ENCODE measurements around the gene MARCHF9.
"Not testable (repeated sequence)": the region's sequence is repeated elsewhere in the genome, so short reads cannot be mapped to it uniquely, and the experiment has no call there.

MARCHF9 gene

DNA sequence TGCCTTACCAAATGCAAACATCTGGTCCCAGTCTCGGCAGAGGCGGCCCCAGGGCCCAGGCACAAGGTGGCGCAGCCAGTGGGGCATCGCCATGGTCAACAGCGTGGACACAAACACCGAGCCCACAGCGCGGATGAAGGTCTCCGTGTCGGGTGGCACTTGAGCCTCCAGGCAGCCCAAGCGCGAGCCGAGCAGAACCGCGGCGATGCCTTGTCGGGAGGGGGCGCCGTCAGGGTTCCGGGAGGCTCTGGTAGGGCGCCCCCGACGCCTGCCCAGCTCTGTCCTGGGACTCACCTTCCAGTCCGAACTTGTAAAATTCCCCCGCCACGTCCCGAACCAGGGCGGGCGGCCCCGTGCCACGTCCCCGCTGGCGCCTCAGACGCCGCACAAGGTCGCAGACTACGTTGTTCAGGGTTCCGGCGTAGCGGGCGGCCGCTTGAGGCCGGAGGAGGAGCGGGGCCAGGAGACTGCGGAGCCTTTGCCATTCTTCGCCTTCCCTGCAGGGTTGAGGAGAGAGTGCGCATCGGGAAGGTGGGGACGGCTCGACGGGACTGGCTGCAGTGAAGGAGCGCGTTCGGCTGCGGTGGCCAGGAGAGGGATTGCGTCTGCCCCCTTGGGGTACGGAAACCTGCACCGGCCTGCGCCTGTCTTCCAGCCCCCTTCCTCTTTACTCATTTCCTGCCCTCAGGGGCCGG lies 10.2 kb downstream of the MARCHF9 start:
- TF ChIP-seq JUND (IDR thresholded peaks at IDR 0.05; ENCODE audit: low read depth), result no peak
- in situ Hi-C loops (cut with HindIII; ENCODE audit: low pct_unique_long_range_greater_than_20kb, low sequenced_read_pairs), result no loop called here
- DNase-seq (ENCODE audit: low read depth in 1 of 2, low spot score in 1 of 2), result peak; percentile 55 to 63

DNA sequence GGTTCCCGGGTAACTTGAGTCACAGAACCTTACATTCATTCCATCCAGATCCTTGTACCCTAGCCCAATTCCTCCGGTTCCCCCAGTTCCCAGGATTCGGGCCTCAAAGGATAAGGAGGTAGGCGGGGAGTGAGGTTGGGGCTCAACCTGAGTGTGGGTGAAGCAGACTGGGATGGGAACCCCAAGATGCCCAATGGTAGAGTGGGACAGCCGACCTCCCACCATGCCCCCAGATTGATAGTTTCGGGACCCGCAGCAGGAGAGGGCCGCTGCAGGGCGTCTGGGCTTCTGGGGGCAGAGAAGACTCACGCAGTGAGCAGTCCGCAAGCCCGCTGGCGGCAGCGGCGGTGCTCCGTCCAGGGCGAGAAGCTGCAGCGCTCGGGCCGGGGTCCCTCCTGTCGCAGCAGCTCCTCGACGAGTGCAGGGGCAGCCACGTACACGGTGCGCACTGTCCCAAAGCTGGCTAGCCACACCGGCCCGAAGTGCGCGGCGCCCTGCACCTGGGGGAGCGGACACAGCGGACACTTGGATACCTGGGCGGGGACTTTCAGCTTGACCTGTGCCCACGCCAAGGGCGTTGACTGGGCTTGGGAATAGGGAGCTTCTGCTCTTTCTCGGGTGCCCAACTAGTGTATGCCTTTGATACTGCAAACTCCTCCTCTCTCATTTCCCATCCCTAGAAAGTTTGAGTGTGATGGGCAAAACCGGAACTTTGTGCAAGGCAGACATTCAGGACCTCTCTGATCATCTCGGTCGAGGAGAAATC lies 11.0 kb downstream of the MARCHF9 start:
- in situ Hi-C loops (cut with HindIII; ENCODE audit: low pct_unique_long_range_greater_than_20kb, low sequenced_read_pairs), result no loop called here
- TF ChIP-seq JUND (IDR thresholded peaks at IDR 0.05; ENCODE audit: low read depth), result no peak
- no peak for DNase-seq (ENCODE audit: low read depth in 1 of 2, low spot score in 1 of 2)

DNA sequence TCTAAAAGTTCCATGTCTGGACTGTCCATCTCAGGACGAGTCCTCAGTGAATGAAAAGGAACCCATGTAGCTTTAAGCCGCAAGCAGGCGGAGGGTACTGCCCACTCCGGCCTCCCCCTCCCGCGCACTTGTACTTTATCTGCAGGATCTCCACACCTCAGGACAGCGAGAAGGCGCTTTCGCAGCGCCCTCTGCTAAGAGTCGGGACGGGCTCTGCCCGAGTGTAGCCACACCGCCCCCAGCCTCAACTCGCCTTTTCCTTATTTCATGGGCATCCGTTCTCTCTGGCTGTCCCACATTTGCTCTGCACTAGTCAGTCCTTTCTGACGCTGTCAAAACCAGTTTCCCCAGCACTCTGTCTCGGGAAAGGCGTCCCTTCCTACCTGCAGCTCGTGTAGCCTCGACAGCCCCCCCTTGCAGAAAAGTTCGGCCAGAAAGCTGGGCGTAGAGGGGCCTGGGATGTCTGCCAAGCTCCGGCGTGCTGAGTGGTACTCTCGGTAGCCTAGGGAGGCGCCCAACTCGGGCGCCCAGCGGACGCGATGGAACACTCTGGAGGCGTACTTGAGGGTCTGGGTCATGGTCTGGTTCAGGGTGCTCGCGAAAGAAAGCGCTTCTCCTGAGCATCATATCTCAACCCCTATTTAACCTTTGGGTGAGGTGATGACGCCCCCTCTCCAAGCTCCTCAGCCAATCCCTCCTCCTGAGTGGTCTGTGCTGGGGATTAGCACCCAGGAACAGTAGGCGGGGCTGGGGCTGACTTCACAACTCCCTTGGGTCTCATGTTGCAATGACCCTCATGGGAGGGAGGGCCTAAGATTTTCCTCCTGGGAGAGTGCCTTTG lies 11.8 kb downstream of the MARCHF9 start, which contains the start of gene CYP27B1:
Gene CYP27B1, minus strand, starts transcription at position 615 of the 841 bp plus-strand sequence. Its CDS starts 37 bp downstream, at position 578.
- TF ChIP-seq JUND (IDR thresholded peaks at IDR 0.05; ENCODE audit: low read depth), result no peak
- peak in 1 of 2 experiments; percentile 72 for DNase-seq (ENCODE audit: low read depth in 1 of 2, low spot score in 1 of 2)
- in situ Hi-C loops (cut with HindIII; ENCODE audit: low pct_unique_long_range_greater_than_20kb, low sequenced_read_pairs), result no loop called here

DNA sequence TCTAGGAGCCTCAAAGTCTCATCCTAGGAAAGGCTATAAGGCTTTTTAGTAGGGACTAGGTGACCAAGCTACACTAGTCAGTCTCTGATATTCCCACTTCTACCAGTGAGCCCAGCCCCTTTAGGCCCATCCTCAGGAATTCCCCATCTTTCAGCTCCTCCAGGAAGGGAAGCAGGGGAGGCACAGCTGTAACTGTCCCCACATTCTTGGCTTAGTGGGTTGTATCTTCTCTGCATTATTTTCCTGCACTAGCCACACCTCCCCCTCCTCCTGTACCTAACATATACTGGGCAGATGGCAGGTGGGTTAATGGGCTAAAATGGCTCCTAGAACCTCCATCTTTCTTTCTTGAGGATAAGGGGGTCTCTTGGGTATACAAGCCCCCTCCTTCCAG lies 12.4 kb downstream of the MARCHF9 start:
- DNase-seq (ENCODE audit: low read depth in 1 of 2, low spot score in 1 of 2), result no peak
- in situ Hi-C loops (cut with HindIII; ENCODE audit: low pct_unique_long_range_greater_than_20kb, low sequenced_read_pairs), result no loop called here
- TF ChIP-seq JUND (IDR thresholded peaks at IDR 0.05; ENCODE audit: low read depth), result no peak

DNA sequence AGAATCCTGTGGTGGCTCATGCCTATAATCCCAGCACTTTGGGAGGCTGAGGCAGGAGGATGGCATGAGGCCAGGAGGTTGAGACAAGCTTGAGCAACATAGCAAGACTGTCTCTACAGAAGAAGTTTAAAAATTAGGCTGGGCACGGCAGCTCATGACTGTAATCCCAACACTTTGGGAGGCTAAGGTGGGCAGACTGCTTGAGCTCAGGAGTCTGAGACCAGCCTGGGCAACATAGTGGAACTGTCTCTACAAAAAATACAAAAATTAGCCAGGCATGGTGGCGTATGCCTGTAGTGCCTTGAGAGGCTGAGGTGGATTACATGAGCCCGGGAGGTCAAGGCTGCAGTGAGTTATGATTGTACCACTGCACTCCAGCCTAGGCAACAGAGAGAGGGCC lies 13.0 kb downstream of the MARCHF9 start:
- in situ Hi-C loops (cut with HindIII; ENCODE audit: low pct_unique_long_range_greater_than_20kb, low sequenced_read_pairs), result no loop called here
- no peak for DNase-seq (ENCODE audit: low read depth in 1 of 2, low spot score in 1 of 2)
- no peak for TF ChIP-seq JUND (IDR thresholded peaks at IDR 0.05; ENCODE audit: low read depth)

DNA sequence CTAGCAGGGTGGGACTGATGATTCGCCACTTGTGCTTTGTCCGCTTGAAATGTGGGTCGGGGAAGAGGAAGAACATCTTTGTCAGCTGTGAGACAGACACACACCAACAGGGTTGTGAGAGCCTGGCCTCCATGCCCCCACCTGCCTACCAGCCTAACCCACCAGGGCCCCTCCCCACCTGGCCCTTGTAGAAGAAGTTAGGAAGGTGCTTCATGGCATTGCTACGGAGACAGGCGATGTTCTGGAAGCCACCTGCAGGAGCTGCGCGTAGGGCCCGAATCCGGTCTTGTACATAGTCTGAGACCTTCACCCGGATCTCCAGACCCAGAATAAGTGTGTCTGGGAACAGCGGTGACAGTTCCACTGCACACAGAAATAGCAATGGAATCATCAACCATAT lies 14.7 kb downstream of the MARCHF9 start:
- DNase-seq (ENCODE audit: low read depth in 1 of 2, low spot score in 1 of 2), result no peak
- in situ Hi-C loops (cut with HindIII; ENCODE audit: low pct_unique_long_range_greater_than_20kb, low sequenced_read_pairs), result no loop called here
- TF ChIP-seq JUND (IDR thresholded peaks at IDR 0.05; ENCODE audit: low read depth), result no peak

DNA sequence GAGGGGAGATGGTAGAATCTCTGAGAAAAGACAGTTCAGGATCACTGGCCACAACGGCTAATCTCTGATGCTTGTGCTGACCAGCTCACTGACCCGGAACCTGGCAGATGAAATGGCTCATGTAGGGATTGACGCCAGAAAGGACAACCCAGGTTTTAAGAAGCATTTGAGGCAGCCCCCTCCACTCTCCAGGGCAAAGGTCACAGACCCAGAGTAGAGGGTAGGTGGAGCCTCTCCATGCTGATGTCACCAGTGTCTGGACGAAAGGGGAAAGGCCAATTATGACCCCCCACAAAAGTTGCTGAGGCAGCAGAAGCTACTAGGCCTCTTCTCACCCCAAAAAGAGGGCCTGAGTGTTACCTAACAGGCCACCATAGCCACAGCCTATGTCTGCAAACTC lies 15.8 kb downstream of the MARCHF9 start:
- DNase-seq (ENCODE audit: low read depth in 1 of 2, low spot score in 1 of 2), result no peak
- TF ChIP-seq JUND (IDR thresholded peaks at IDR 0.05; ENCODE audit: low read depth), result no peak
- in situ Hi-C loops (cut with HindIII; ENCODE audit: low pct_unique_long_range_greater_than_20kb, low sequenced_read_pairs), result no loop called here

DNA sequence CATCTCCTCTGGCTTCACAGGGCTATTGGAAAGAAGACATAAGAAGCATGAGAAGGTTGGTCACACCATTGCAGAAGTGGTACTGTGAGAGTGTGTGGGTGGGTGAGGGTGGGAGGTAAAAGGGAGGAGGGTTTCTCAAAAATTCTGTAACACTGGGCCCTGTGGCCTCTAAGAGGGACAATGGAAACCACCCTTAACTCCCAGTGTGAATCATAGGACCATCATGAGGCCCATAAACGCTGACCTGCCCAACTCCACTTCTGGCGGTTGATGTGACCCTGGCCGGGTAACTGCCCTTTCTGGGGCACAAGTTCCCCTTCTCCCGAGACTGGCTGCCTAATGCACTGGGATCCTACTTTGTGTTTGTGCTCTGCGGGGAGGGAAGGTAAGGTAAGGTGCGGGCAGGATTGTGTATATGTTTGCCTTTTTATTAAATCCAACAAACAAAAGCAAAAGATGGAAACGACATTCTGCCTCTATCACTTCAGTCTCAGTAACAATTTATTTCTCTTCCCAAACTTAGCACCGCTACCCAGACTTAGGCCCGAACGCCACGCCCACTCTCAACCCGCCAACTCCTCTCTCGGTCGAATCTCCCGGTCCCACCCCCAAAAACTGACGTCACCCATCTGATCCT lies 16.5 kb downstream of the MARCHF9 start:
- TF ChIP-seq JUND (IDR thresholded peaks at IDR 0.05; ENCODE audit: low read depth), result no peak
- in situ Hi-C loops (cut with HindIII; ENCODE audit: low pct_unique_long_range_greater_than_20kb, low sequenced_read_pairs), result no loop called here
- DNase-seq (ENCODE audit: low read depth in 1 of 2, low spot score in 1 of 2), result peak; percentile 90 to 96

DNA sequence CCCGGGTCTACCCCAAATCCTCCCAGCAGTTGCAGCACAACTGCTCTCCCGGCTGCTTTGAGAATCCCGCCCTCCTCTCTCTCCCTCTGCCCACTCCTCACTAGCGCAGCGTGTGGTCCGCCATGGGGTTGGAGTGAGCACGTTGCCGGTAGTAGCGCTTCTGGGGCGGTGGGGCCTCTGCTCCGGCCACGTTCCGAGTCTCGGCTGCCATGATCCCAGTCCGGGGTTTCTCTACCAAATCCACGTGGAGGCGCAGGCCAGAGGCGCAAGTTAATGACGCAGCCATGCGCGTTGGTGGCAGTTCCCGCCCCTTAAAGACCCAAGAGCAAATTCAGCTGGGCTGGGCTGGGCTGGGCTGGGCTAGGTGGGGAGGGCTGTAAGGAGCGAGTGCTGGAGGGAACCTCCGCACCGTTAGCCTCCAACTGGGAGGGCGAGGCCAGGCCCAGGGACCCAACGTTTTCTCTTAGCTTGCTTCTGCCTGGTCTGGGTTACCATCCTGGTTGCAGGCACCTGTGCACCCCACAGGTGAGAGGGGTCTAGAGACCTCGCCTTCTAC lies 17.0 kb downstream of the MARCHF9 start, which contains the start of gene METTL1:
Gene METTL1, minus strand, starts transcription at position 233 of the 556 bp plus-strand sequence. Its CDS starts 22 bp downstream, at position 211.
- in situ Hi-C loops (cut with HindIII; ENCODE audit: low pct_unique_long_range_greater_than_20kb, low sequenced_read_pairs), result no loop called here
- peak; percentile 94 to 99 for DNase-seq (ENCODE audit: low read depth in 1 of 2, low spot score in 1 of 2)
- TF ChIP-seq JUND (IDR thresholded peaks at IDR 0.05; ENCODE audit: low read depth), result no peak

DNA sequence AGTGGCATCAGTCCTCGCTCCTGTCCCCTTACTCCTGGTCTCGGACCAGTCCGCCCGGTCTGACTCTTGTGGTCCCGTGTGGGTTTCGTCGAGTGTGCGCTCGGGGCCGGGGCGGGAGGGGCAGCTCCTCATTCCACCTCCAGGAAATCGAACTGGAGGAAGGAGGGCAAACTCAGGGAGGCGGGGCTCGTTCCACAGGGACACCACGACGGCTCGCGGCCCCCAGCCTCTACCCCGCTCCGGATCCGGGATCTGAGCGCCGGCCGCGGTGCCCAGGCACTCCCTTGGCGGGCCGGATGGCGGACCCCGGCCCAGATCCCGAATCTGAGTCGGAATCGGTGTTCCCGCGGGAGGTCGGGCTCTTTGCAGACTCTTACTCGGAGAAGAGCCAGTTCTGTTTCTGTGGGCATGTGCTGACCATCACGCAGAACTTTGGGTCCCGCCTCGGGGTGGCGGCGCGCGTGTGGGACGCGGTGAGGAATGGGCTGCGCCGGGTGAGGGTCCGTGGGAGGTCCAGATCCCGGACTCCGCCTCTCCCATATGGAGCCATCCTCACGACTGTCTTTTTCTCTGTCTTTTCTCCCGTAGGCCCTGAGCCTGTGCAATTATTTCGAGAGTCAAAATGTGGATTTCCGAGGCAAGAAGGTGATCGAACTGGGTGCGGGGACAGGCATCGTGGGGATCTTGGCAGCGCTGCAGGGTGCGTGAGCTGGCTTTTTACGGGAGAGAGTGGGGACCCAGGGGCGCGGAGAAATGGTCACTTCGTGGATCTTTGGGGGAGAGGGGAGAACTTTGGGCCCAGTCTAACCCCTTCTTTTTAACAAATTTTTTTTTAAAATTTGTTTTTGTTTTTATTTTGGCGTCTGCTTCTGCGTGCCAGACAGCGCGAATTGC lies 17.8 kb downstream of the MARCHF9 start, which contains the start of gene EEF1AKMT3:
Gene EEF1AKMT3, plus strand, starts transcription at position 186 of the 894 bp plus-strand sequence. Its CDS starts 111 bp downstream, at position 297.
- TF ChIP-seq JUND (IDR thresholded peaks at IDR 0.05; ENCODE audit: low read depth), result no peak
- in situ Hi-C loops (cut with HindIII; ENCODE audit: low pct_unique_long_range_greater_than_20kb, low sequenced_read_pairs), result no loop called here
- peak; percentile 75 to 81 for DNase-seq (ENCODE audit: low read depth in 1 of 2, low spot score in 1 of 2)

DNA sequence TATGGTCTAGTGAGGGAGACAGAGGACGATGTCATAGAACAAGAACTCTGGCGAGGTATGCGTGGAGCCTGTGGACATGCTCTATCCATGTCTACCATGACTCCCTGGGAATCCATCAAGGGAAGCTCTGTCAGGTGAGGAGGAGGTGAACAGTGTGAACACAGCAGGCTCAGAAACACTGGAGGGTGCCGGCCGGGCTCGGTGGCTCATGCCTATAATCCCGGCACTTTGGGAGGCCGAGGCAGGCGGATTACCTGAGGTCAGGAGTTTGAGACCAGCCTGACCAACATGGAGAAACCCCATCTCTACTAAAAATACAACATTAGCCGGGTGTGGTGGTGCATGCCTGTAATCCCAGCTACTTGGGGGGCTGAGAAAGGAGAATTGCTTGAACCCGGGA lies 19.7 kb downstream of the MARCHF9 start:
- DNase-seq (ENCODE audit: low read depth in 1 of 2, low spot score in 1 of 2); in situ Hi-C loops (cut with HindIII; ENCODE audit: low pct_unique_long_range_greater_than_20kb, low sequenced_read_pairs): not testable (repeated sequence)

Measured in T47D (cell line).